Mesenchymal stem cell (in vitro differentiated cells and primary cell): Measurements from ENCODE around the gene DNAI2.
A peak's percentile ranks its signal among the peaks of the same experiment; 100 is the strongest.

Experiments
- DNase-seq: peaks from one replicate; pipeline ENCODE4 v3.0.0-alpha.2; 2013
- H2AFZ ChIP-seq: one replicate; pipeline ENCODE4 v1.6.1; 2013; ENCODE audit warnings: low read depth, mild to moderate bottlenecking, control low read depth, inconsistent platforms, low read length, moderate library complexity
- H2AK5ac ChIP-seq: 2 replicates; pipeline ENCODE4 v1.6.1; 2013; ENCODE audit warnings: low read length, moderate library complexity, mild to moderate bottlenecking, inconsistent platforms; ENCODE audit not compliant: severe bottlenecking
- H2BK120ac ChIP-seq: one replicate; pipeline ENCODE4 v1.6.1; 2013; ENCODE audit warnings: low read depth, mild to moderate bottlenecking, inconsistent platforms, low read length, moderate library complexity
- H2BK12ac ChIP-seq, 2 experiments: one replicate each; pipeline ENCODE4 v1.6.1; 2013; ENCODE audit warnings: inconsistent platforms in 2 of 2, low read length in 2 of 2, mild to moderate bottlenecking in 2 of 2, moderate library complexity in 2 of 2, control low read depth in 1 of 2
- H2BK15ac ChIP-seq: one replicate; pipeline ENCODE4 v1.6.1; 2013; ENCODE audit warnings: mild to moderate bottlenecking, low read depth, inconsistent platforms; ENCODE audit not compliant: poor library complexity, severe bottlenecking
- H2BK5ac ChIP-seq: 2 replicates; pipeline ENCODE4 v1.6.1; 2013; ENCODE audit warnings: low read depth, mild to moderate bottlenecking, low read length, control low read depth, inconsistent platforms; ENCODE audit not compliant: poor library complexity, severe bottlenecking
- H3K14ac ChIP-seq, 2 experiments: one replicate each; pipeline ENCODE4 v1.6.1; 2013; ENCODE audit warnings: inconsistent platforms in 2 of 2, low read length in 2 of 2, control low read depth in 1 of 2, mild to moderate bottlenecking in 1 of 2, moderate library complexity in 1 of 2
- H3K18ac ChIP-seq, 2 experiments: one replicate each; pipeline ENCODE4 v1.6.1; 2013; ENCODE audit warnings: inconsistent platforms in 2 of 2, low read length in 2 of 2, control low read depth in 1 of 2, low read depth in 1 of 2, mild to moderate bottlenecking in 1 of 2
- H3K23ac ChIP-seq, 2 experiments: one replicate each; pipeline ENCODE4 v1.6.1; 2013; ENCODE audit warnings: inconsistent platforms in 2 of 2, low read length in 2 of 2, mild to moderate bottlenecking in 2 of 2, moderate library complexity in 2 of 2, control low read depth in 1 of 2
- H3K27ac ChIP-seq: 2 replicates; pipeline ENCODE4 v1.5.1; 2013; ENCODE audit warnings: mild to moderate bottlenecking, moderate library complexity, low read length, control low read depth, inconsistent platforms; ENCODE audit not compliant: poor library complexity, severe bottlenecking
- H3K27me3 ChIP-seq, 2 experiments: 2 replicates each; pipeline versions ENCODE4 v1.6.1 to v1.7.0; 2013; ENCODE audit warnings: low read length in 2 of 2, mild to moderate bottlenecking in 2 of 2, moderate library complexity in 2 of 2, control low read depth in 1 of 2, inconsistent platforms in 1 of 2; ENCODE audit not compliant: control insufficient read depth in 1 of 2, insufficient read depth in 1 of 2
- H3K36me3 ChIP-seq, 2 experiments: 2 replicates each; pipeline versions ENCODE4 v1.6.1 to v1.7.0; 2013; ENCODE audit warnings: low read length in 2 of 2, control low read depth in 1 of 2, inconsistent platforms in 1 of 2, low read depth in 1 of 2, mild to moderate bottlenecking in 1 of 2; ENCODE audit not compliant: insufficient read depth in 2 of 2, control insufficient read depth in 1 of 2
- H3K4ac ChIP-seq, 2 experiments: one replicate each; pipeline ENCODE4 v1.6.1; 2013; ENCODE audit warnings: inconsistent platforms in 2 of 2, low read length in 2 of 2, mild to moderate bottlenecking in 2 of 2, moderate library complexity in 2 of 2, control low read depth in 1 of 2, low read depth in 1 of 2
- H3K4me1 ChIP-seq: 2 replicates; pipeline ENCODE4 v1.6.1; 2013; ENCODE audit warnings: low read depth, low read length, control low read depth; ENCODE audit not compliant: control insufficient read depth, insufficient read depth
- H3K4me2 ChIP-seq: 2 replicates; pipeline ENCODE4 v1.6.1; 2013; ENCODE audit warnings: low read length, mild to moderate bottlenecking, inconsistent platforms; ENCODE audit not compliant: poor library complexity, severe bottlenecking
- H3K4me3 ChIP-seq, 2 experiments: 2 replicates each; pipeline versions ENCODE4 v1.5.1 to v1.7.0; 2013; ENCODE audit warnings: low read length in 2 of 2, mild to moderate bottlenecking in 2 of 2, control low read depth in 1 of 2, low read depth in 1 of 2; ENCODE audit not compliant: insufficient read depth in 1 of 2
- H3K79me1 ChIP-seq: replicated peaks from 2 replicates; pipeline ENCODE4 v1.6.1; 2013; ENCODE audit warnings: mild to moderate bottlenecking, control low read depth, low read length, inconsistent platforms; ENCODE audit not compliant: poor library complexity, severe bottlenecking
- H3K9ac ChIP-seq: 2 replicates; pipeline ENCODE4 v1.7.0; 2013; ENCODE audit warnings: mild to moderate bottlenecking, low read length, moderate library complexity
- H3K9me3 ChIP-seq: 2 replicates; pipeline ENCODE4 v1.7.0; 2013; ENCODE audit warnings: mild to moderate bottlenecking, low read length; ENCODE audit not compliant: control insufficient read depth
- H4K8ac ChIP-seq: one replicate; pipeline ENCODE4 v1.6.1; 2013; ENCODE audit warnings: inconsistent platforms, mild to moderate bottlenecking, low read length, moderate library complexity
- H4K91ac ChIP-seq: one replicate; pipeline ENCODE4 v1.6.1; 2013; ENCODE audit warnings: mild to moderate bottlenecking, low read length, inconsistent platforms
- WGBS: methylation state at CpG from one replicate; pipeline ENCODE4 v1.1.7; 2013; ENCODE audit warnings: mixed read lengths; 5-methylcytosine and 5-hydroxymethylcytosine counted together

Gene DNAI2

GRCh38 chr17:74324521-74324920, 50.5 kb downstream of the DNAI2 start:
- no peak for DNase-seq
- no peaks in the 10 kb centered on the region for H3K79me1 ChIP-seq
- H3K4ac ChIP-seq: no peak overlapping the region
- H3K9ac ChIP-seq: no peak overlapping the region
- no peak overlapping the region for H3K18ac ChIP-seq
- no peak overlapping the region for H3K4me3 ChIP-seq
- no peaks in the 10 kb centered on the region for H3K36me3 ChIP-seq
- 90% methylated on average over 6 of the region's 6 CpGs for WGBS
- H3K14ac ChIP-seq: no peak overlapping the region
- no peak overlapping the region for H4K91ac ChIP-seq
- H2BK5ac ChIP-seq: no peak overlapping the region
- H2BK12ac ChIP-seq: no peak overlapping the region
- no peak overlapping the region for H2BK15ac ChIP-seq
- no peak overlapping the region for H3K27ac ChIP-seq
- no peak overlapping the region for H2AK5ac ChIP-seq
- no peak overlapping the region for H4K8ac ChIP-seq
- H2AFZ ChIP-seq: no peak overlapping the region
- peaks cover 4% of the 10 kb centered on the region for H3K9me3 ChIP-seq
- no peak overlapping the region for H2BK120ac ChIP-seq
- H3K4me1 ChIP-seq: peaks cover 10% of the 10 kb centered on the region
- no peak overlapping the region for H3K4me2 ChIP-seq
- H3K27me3 ChIP-seq: peaks cover 50 to 73% of the 10 kb centered on the region in 2 experiments
- no peak overlapping the region for H3K23ac ChIP-seq

GRCh38 chr17:74325376-74325742, 51.3 kb downstream of the DNAI2 start:
- no peak overlapping the region for H2AFZ ChIP-seq
- H2BK15ac ChIP-seq: no peak overlapping the region
- H3K4me3 ChIP-seq: no peak overlapping the region
- no peak overlapping the region for H4K8ac ChIP-seq
- H4K91ac ChIP-seq: no peak overlapping the region
- H2BK12ac ChIP-seq: no peak overlapping the region
- H3K14ac ChIP-seq: no peak overlapping the region
- peaks cover 10% of the 10 kb centered on the region for H3K4me1 ChIP-seq
- WGBS: 50% methylated on average over 11 of the region's 11 CpGs
- H2AK5ac ChIP-seq: no peak overlapping the region
- H3K27me3 ChIP-seq: peaks cover 55 to 73% of the 10 kb centered on the region in 2 experiments
- no peak overlapping the region for H3K27ac ChIP-seq
- no peak overlapping the region for H3K18ac ChIP-seq
- no peak overlapping the region for H3K4ac ChIP-seq
- no peak overlapping the region for H2BK120ac ChIP-seq
- H3K9ac ChIP-seq: no peak overlapping the region
- no peak overlapping the region for H3K4me2 ChIP-seq
- peaks cover 4% of the 10 kb centered on the region for H3K9me3 ChIP-seq
- no peak overlapping the region for H2BK5ac ChIP-seq
- DNase-seq: no peak
- H3K79me1 ChIP-seq: no peaks in the 10 kb centered on the region
- H3K36me3 ChIP-seq: no peaks in the 10 kb centered on the region
- no peak overlapping the region for H3K23ac ChIP-seq

GRCh38 chr17:74325743-74326379, 51.8 kb downstream of the DNAI2 start, which contains the start of gene KIF19:
TSS of gene KIF19 (plus strand) at chr17:74326226. CDS start at chr17:74326350, 124 bp downstream.
- H3K9me3 ChIP-seq: peaks cover 4% of the 10 kb centered on the region
- no peak within 1 kb of the TSS for H3K23ac ChIP-seq
- H3K27me3 ChIP-seq: peaks cover 59 to 77% of the 10 kb centered on the region in 2 experiments
- H3K27ac ChIP-seq: no peak within 1 kb of the TSS
- no peaks in the 10 kb centered on the region for H3K36me3 ChIP-seq
- no peaks in the 10 kb centered on the region for H3K79me1 ChIP-seq
- no peak within 1 kb of the TSS for H4K8ac ChIP-seq
- H3K4me1 ChIP-seq: peaks cover 10% of the 10 kb centered on the region
- 8% methylated on average over 53 of the region's 73 CpGs for WGBS
- H3K9ac ChIP-seq: no peak within 1 kb of the TSS
- H3K4me2 ChIP-seq: peak within 1 kb of the TSS; percentile 54
- H3K18ac ChIP-seq: no peak within 1 kb of the TSS
- no peak within 1 kb of the TSS for H2AFZ ChIP-seq
- H2BK5ac ChIP-seq: no peak within 1 kb of the TSS
- H3K4me3 ChIP-seq: no peak within 1 kb of the TSS
- H3K14ac ChIP-seq: no peak within 1 kb of the TSS
- H3K4ac ChIP-seq: no peak within 1 kb of the TSS
- no peak for DNase-seq
- no peak within 1 kb of the TSS for H2BK15ac ChIP-seq
- no peak within 1 kb of the TSS for H2BK12ac ChIP-seq
- no peak within 1 kb of the TSS for H2BK120ac ChIP-seq
- H4K91ac ChIP-seq: no peak within 1 kb of the TSS
- H2AK5ac ChIP-seq: no peak within 1 kb of the TSS

- no peak overlapping the region for H3K27ac ChIP-seq
- no peak overlapping the region for H4K91ac ChIP-seq
- no peak overlapping the region for H3K23ac ChIP-seq
- H3K79me1 ChIP-seq: no peaks in the 10 kb centered on the region
- H3K9me3 ChIP-seq: peaks cover 4% of the 10 kb centered on the region
- H2AK5ac ChIP-seq: no peak overlapping the region
- WGBS: 30% methylated on average over 10 of the region's 10 CpGs
- H3K36me3 ChIP-seq: no peaks in the 10 kb centered on the region
- no peak overlapping the region for H3K9ac ChIP-seq
- H3K18ac ChIP-seq: no peak overlapping the region
- H2BK120ac ChIP-seq: no peak overlapping the region
- H3K4me2 ChIP-seq: no peak overlapping the region
- no peak overlapping the region for H4K8ac ChIP-seq
- H3K4me1 ChIP-seq: peaks cover 10% of the 10 kb centered on the region
- DNase-seq: no peak
- no peak overlapping the region for H3K14ac ChIP-seq
- H2BK15ac ChIP-seq: no peak overlapping the region
- no peak overlapping the region for H2BK12ac ChIP-seq
- no peak overlapping the region for H2AFZ ChIP-seq
- no peak overlapping the region for H3K4ac ChIP-seq
- H3K4me3 ChIP-seq: no peak overlapping the region
- peaks cover 58 to 80% of the 10 kb centered on the region in 2 experiments for H3K27me3 ChIP-seq
- no peak overlapping the region for H2BK5ac ChIP-seq
These were observed 52.5 kb downstream of the DNAI2 start for GRCh38 chr17:74326506-74326905.
